C4-2B (cell line): Measurements from ENCODE around the gene HVCN1.

ENCODE experiments used
- ZFX ChIP-seq: fragments of 450-650 bp; IDR thresholded peaks from 2 replicates; pipeline ENCODE4 v1.6.1; 2017
- TF ChIP-seq, protein P1 (sequence below): fragments of 450-650 bp; conservative IDR thresholded peaks from 2 replicates; pipeline ENCODE4 v1.5.1; 2017; ENCODE audit warnings: mild to moderate bottlenecking

DNA sequence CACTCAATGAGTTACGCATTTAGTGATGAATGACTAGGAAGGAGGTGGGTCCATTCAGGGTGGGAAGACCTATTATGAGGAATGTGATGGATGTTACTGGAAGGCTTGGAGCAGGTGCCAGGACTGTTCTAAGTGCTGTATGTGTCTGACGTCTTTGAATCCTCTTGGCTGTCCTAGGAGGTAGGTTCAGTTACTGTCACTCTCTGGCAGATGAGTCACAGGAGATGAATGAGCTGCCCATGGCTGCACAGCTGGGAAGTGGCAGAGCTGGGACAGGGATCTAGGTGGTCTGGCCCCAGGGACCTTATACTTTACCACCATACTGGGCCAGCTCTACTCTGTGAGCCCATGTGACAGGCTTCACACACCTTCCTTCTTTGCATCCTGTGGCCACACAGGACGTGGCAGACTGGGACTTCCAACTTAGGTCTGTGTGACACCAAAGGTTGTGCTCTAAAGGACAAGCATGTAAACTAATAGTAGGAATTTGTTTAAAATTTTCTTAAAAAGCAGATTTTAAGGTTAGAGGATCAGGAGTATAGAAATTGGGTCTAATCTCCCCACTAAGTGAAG, 51.0 kb downstream of the HVCN1 start:
- TF ChIP-seq, protein P1, sequence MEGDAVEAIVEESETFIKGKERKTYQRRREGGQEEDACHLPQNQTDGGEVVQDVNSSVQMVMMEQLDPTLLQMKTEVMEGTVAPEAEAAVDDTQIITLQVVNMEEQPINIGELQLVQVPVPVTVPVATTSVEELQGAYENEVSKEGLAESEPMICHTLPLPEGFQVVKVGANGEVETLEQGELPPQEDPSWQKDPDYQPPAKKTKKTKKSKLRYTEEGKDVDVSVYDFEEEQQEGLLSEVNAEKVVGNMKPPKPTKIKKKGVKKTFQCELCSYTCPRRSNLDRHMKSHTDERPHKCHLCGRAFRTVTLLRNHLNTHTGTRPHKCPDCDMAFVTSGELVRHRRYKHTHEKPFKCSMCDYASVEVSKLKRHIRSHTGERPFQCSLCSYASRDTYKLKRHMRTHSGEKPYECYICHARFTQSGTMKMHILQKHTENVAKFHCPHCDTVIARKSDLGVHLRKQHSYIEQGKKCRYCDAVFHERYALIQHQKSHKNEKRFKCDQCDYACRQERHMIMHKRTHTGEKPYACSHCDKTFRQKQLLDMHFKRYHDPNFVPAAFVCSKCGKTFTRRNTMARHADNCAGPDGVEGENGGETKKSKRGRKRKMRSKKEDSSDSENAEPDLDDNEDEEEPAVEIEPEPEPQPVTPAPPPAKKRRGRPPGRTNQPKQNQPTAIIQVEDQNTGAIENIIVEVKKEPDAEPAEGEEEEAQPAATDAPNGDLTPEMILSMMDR: no peak
- TF ChIP-seq ZFX: no peak
